DMS114 treated with DMSO at 0.1 percent for 48 hours (cell line): ENCODE data around the gene CENPV.
"Not testable (repeated sequence)": the region's sequence is repeated elsewhere in the genome, so short reads cannot be mapped to it uniquely, and the experiment has no call there.

Experiments
- DNase-seq: peaks from one replicate; lab custom pipeline; 2025; ENCODE audit not compliant: unreplicated experiment; lab: John Stamatoyannopoulos, UW

Gene CENPV

DNA sequence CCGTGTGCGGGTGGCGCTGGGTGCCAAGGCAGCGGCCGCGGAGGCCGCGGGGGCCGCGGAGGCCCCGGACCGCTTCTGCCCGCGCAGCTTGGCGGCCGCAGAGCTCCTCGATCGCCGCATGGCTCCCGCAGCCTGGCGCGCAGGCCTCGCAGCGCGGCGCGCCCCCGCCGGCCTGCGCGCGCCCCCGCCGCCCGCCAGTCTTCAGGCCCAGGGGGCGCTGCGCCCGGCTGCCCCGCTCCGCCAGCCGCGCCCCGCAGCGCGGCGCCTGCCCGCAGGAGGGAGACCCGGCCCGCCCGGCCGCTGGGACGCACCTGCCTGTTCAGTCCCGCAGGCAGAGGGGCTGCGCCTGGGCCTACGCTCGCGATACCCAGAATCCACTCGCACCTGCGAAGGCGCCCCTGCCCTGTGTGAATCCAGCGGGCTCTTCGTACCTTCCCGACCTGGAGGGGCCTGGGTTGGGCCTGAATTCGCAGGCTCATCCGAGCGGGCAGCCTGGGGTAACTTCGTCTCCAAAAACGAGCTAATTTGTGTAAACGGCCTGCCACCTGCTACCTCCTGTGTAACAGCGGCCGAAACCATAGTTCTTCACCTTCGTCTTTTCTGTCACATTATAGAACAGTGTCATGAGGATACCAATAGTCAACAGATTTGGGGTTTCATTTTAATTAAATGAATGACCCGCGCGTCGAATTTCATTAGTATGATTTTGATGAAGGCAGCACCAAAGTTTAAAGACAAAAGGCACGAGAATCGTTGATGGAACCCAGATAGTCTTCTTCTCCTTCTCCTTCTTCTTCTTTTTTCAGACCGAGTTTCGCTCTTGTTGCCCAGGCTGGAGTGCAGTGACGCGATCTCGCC lies at the start of gene CENPV:
TSS of gene CENPV (minus strand) at position 153 of the 858 bp plus-strand sequence. CDS start at position 120, 33 bp downstream.
- DNase-seq: no peak

DNA sequence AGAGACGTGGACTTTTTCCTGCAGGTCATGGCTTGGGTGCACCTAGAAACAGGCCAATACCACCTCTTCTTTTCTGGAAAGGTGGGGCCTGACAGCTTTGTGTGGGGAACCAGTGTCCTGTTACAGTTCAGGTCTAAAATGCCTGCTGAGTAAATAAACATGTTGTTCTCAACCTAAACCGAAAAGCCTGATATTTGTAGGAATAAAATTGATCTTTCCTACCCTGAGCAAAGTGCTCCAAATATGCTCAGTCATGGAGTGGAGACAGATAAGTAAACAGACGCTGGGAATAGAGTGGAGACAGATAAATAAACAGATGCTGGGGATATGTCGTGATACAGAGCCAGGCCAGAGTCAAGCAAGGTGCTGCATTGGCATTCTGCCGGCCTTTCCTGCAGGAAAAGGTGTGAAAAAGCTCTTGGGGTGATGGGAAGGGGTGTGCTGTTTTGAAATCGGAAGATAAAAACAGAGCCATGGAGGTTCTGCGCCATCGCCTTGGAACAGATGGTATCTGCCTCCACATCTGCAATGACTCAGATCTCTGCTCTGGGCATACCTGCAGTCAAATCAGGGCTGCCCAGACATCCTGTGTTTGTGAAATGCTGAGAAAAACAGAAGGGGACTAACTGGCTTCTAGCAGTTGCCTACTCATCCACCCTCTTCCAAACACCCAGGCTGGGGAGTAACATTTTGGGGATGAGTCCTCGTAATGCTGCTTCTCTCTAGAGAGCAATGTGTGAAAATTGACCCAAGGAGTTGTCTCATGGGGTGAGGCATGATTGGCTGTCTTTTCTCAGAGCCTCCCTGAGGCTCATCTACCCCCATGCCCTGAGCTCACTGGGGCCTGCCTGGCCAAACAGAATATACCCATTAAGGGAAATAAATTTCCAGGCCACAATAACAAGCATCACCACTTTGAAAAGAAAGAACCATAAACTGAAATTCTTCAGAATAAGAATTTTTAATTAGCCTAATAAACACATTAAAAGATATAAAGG lies 45.3 kb upstream of the CENPV start:
- no peak for DNase-seq

- not testable (repeated sequence) for DNase-seq
Observed at GRCh38 chr17:16396693-16397092, 43.4 kb upstream of the CENPV start.

GRCh38 chr17:16395887-16396286 lies 42.6 kb upstream of the CENPV start:
- DNase-seq: not testable (repeated sequence)

DNA sequence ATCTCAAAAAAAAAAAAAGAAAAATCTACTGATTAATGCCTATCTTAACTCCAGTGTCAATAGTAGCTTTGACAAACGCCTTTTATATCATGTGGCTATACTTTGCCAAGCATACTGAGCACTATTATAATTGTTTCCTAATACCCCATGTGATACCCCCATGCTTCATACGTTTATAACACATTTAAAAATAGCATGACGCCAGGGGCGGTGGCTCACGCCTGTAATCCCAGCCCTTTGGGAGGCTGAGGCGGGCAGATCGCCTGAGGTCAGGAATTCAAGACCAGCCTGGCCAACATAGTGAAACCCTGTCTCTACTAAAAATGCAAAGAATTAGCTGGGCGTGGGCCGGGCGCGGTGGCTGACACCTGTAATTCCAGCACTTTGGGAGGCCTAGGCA lies 39.2 kb upstream of the CENPV start:
- not testable (repeated sequence) for DNase-seq

DNA sequence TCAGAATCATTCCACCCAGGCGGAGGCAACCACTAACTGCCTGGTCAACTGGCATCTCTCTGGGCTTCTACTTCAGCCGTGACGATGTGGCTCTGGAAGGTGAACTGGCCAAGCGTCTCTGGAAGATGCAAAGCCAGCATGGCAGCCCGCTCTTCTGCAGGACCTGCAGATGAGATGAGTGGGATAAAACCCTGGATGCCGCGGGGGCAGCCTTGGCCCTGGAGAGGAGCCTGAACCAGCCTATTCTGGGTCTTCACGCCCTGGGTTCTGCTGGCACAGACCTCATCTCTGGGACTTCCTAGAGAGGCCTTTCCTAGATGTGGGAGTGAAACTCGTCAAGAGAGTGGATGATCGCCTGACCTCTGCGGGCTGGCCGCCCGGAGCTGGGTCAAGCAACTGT lies 38.2 kb upstream of the CENPV start:
- DNase-seq: no peak

DNA sequence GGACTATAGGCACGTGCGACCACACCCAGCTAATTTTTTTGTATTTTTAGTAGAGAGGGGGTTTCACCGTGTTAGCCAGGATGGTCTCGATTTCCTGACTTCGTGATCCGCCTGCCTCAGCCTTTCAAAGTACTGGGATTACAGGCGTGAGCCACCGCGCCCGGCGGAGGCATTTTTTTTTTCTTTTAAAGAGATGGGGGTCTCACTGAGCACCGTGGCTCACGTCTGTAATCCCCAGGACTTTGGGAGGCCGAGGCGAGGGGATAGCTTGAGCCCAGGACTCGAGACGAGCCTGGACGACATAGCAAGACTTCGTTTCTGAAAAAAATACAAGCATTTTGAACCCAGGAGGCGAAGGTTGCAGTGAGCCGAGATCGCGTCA lies 32.8 kb upstream of the CENPV start:
- not testable (repeated sequence) for DNase-seq

- DNase-seq: no peak
Observed at GRCh38 chr17:16384557-16384956, 31.3 kb upstream of the CENPV start.

GRCh38 chr17:16383772-16384287 lies 30.6 kb upstream of the CENPV start:
- DNase-seq: no peak

DNA sequence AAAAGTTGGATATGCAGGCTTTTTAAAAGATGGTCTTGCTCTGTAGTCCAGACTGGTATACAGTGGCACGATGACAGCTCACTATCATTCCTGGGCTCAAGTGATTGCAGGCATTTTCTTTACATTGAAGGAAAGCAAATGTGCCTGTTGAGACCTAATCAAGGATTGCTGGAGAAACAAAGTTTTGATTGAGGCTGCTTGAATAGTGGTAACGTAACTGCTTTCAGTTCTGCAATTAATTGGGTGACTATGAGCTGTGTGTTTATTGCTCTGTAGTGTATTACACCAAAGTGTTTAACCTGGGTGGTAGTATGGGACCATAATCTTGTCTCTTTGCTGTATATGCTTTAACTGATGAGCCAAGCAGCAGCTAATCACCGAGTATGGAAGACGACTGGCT lies 29.9 kb upstream of the CENPV start:
- no peak for DNase-seq

- DNase-seq: no peak
Observed at GRCh38 chr17:16381496-16381820, 28.2 kb upstream of the CENPV start.

DNA sequence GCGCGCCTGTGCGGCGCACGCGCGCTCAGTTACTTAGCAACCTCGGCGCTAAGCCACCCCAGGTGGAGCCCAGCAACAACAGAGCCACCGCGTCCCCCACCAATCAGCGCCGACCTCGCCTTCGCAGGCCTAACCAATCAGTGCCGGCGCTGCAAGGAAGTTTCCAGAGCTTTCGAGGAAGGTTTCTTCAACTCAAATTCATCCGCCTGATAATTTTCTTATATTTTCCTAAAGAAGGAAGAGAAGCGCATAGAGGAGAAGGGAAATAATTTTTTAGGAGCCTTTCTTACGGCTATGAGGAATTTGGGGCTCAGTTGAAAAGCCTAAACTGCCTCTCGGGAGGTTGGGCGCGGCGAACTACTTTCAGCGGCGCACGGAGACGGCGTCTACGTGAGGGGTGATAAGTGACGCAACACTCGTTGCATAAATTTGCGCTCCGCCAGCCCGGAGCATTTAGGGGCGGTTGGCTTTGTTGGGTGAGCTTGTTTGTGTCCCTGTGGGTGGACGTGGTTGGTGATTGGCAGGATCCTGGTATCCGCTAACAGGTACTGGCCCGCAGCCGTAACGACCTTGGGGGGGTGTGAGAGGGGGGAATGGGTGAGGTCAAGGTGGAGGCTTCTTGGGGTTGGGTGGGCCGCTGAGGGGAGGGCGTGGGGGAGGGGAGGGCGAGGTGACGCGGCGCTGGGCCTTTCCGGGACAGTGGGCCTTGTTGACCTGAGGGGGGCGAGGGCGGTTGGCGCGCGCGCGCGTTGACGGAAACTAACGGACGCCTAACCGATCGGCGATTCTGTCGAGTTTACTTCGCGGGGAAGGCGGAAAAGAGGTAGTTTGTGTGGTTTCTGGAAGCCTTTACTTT lies 27.6 kb upstream of the CENPV start, which contains the start of gene UBB:
TSS of gene UBB (plus strand) at position 452 of the 856 bp plus-strand sequence. CDS start 817 bp downstream, outside the sequence.
- peak; percentile 61 for DNase-seq

- no peak for DNase-seq
Observed at GRCh38 chr17:16379654-16380053, 26.4 kb upstream of the CENPV start.

DNA sequence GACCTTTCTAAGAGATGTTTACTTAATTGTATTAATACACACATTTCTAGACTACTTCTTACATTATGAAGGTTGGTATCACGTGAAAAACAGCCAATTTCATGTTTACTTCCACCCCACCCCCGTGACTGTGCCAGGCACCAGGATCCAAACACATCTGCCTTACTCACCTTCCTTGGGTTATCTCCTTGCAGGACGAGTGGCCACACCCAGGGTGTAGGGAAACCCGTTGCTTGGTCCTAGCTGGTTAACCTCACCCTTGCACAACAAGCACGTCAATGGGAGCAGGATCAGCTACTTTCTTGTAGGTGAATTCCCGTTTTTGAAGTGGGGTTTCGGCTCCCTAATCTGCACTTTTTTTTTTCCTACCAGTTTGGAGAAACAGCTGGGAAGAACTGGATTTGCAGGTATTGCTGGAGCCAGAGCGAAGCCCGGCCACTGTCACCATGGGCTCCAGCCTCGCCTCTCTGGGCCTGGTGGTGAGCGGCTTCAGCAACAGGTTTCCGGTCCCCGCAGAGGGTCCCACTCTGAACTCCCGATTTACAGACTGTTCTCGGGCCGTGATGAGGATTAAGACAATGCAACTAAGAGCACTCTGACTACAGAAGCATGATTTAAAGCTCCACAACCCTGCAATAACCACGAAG lies 25.5 kb upstream of the CENPV start:
- DNase-seq: no peak

- DNase-seq: no peak
Observed at GRCh38 chr17:16377941-16378341, 24.7 kb upstream of the CENPV start.

DNA sequence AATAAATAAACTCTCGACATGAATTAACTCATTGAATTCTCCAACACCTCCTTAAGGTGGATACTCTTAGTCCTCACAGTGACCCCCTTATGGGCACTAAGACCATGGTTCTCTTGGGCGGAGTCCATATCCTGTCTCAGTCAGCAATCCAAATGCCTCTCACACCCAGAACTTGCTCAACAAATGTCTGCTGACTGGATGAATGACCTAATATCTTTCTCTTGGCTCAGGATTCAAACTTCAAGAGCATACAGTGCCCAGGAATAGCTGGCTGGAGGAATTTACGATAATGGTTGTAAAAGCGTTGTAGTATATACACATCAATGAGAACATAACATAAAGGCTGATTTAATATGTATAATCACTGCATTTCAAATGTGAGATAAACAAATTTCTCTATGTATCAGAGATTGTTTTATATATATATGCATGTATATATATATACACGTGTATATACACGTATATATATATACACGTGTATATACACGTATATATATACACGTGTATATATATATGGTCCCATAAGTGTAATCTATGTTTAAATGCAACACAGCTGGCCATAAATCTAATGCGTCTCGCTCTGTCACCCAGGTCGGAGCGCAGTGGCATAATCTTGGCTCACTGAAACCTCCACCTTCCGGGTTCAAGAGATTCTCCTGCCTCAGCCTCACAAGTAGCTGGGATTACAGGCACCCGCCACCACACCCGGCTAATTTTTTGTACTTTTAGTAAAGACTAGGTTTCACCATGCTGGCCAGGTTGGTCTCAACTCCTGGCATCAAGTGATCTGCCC lies 21.1 kb upstream of the CENPV start:
- no peak for DNase-seq

DNA sequence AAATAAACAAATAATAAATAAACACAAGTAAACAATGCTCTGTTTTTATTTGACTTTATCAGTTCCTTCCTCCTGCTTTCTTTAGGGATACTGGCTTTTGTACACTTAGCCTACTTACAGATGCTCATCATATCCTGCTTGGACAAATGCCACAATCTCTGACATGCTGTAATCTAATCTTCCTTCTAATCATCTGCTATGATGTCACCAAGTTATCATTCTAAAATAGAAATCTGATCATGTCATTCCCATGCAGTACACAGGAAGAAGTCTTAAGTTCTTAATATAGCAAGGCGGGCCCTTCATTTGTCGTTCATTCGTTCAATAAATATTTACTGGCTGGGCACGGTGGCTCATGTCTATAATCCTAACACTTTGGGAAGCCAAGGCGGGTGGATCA lies 18.5 kb upstream of the CENPV start:
- no peak for DNase-seq

DNA sequence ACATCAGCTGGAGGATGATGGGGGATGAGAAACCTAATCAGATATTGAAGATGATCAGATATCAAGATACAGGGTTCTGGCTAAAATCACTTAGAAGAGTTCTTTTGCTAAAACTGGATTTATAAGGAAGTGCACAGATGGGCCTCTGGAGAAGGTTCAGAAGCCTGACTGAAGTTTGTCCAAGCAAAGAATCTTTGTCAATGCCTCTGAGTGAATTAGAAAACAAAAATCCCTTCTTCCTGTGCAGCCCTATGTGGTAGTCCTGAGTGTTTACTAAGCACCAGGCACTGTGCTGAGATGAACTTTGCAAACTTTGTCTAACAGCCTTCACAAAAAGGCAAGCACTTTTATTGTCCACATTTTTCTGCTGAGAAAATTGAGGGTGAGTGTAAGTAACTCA lies 11.4 kb upstream of the CENPV start:
- no peak for DNase-seq
